H9 (cell line): ENCODE data around the gene KLKB1. TPM values are rescaled to one million over a fixed set of nuclear protein-coding genes. Genes with fewer than 3 reads are reported as not detected.
"Not testable (repeated sequence)": the region's sequence is repeated elsewhere in the genome, so short reads cannot be mapped to it uniquely, and the experiment has no call there.

Source experiments
- DNase-seq: peaks from one replicate; pipeline ENCODE4 v3.0.0-alpha.2; 2017
- H2AFZ ChIP-seq: one replicate; pipeline ENCODE4 v1.6.1; 2013; ENCODE audit warnings: mild to moderate bottlenecking, low read length, control low read depth, moderate library complexity
- H2AK5ac ChIP-seq: 2 replicates; pipeline ENCODE4 v1.6.1; 2013; ENCODE audit warnings: low read length, control low read depth, mixed read lengths; ENCODE audit not compliant: insufficient read length
- H2BK120ac ChIP-seq: one replicate; pipeline ENCODE4 v1.6.1; 2013; ENCODE audit warnings: low read depth, mild to moderate bottlenecking, low read length, control low read depth, inconsistent platforms; ENCODE audit not compliant: poor library complexity, severe bottlenecking
- H2BK12ac ChIP-seq: 2 replicates; pipeline ENCODE4 v1.6.1; 2013; ENCODE audit warnings: low read length, control low read depth, mixed read lengths, low read depth; ENCODE audit not compliant: insufficient read length
- H2BK15ac ChIP-seq: 2 replicates; pipeline ENCODE4 v1.6.1; 2013; ENCODE audit warnings: low read depth, low read length, control low read depth
- H2BK20ac ChIP-seq: one replicate; pipeline ENCODE4 v1.6.1; 2013; ENCODE audit warnings: low read depth, mild to moderate bottlenecking, low read length, control low read depth, inconsistent platforms; ENCODE audit not compliant: poor library complexity, severe bottlenecking
- H2BK5ac ChIP-seq: 2 replicates; pipeline ENCODE4 v1.6.1; 2013; ENCODE audit warnings: low read length, control low read depth, mixed read lengths; ENCODE audit not compliant: insufficient read length
- H3K14ac ChIP-seq: 2 replicates; pipeline ENCODE4 v1.6.1; 2013; ENCODE audit warnings: low read length, control low read depth; ENCODE audit not compliant: insufficient read depth
- H3K18ac ChIP-seq: 2 replicates; pipeline ENCODE4 v1.6.1; 2013; ENCODE audit warnings: low read depth, mild to moderate bottlenecking, mixed read lengths, low read length, control low read depth; ENCODE audit not compliant: insufficient read length
- H3K23ac ChIP-seq: 2 replicates; pipeline ENCODE4 v1.6.1; 2013; ENCODE audit warnings: low read length, control low read depth, mixed read lengths, low read depth; ENCODE audit not compliant: insufficient read length
- H3K23me2 ChIP-seq: 2 replicates; pipeline ENCODE4 v1.6.1; 2013; ENCODE audit warnings: low read depth, mild to moderate bottlenecking, mixed read lengths, low read length, control low read depth; ENCODE audit not compliant: insufficient read length, poor library complexity, severe bottlenecking
- H3K27ac ChIP-seq: 2 replicates; pipeline ENCODE4 v1.5.1; 2013; ENCODE audit warnings: low read length, control low read depth, mixed read lengths, low read depth; ENCODE audit not compliant: insufficient read length
- H3K27me3 ChIP-seq: 2 replicates; pipeline ENCODE4 v1.6.1; 2013; ENCODE audit warnings: low read length, control low read depth, inconsistent platforms; ENCODE audit not compliant: insufficient read depth
- H3K4ac ChIP-seq: 2 replicates; pipeline ENCODE4 v1.6.1; 2013; ENCODE audit warnings: low read depth, mild to moderate bottlenecking, control low read depth, inconsistent platforms, low read length, moderate library complexity
- H3K4me1 ChIP-seq: 2 replicates; pipeline ENCODE4 v1.6.1; 2013; ENCODE audit warnings: low read length, control low read depth, inconsistent platforms; ENCODE audit not compliant: insufficient read depth
- H3K4me2 ChIP-seq: 2 replicates; pipeline ENCODE4 v1.6.1; 2013; ENCODE audit warnings: low read length, control low read depth, mixed read lengths; ENCODE audit not compliant: insufficient read length, insufficient read depth
- H3K56ac ChIP-seq: 2 replicates; pipeline ENCODE4 v1.6.1; 2013; ENCODE audit warnings: low read depth, mild to moderate bottlenecking, mixed read lengths, low read length, control low read depth; ENCODE audit not compliant: insufficient read length
- H3K79me1 ChIP-seq: 2 replicates; pipeline ENCODE4 v1.6.1; 2013; ENCODE audit warnings: low read depth, mild to moderate bottlenecking, moderate library complexity, low read length, control low read depth, inconsistent platforms; ENCODE audit not compliant: insufficient read depth, poor library complexity, severe bottlenecking
- H3K79me2 ChIP-seq: 2 replicates; pipeline ENCODE4 v1.6.1; 2013; ENCODE audit warnings: low read length, control low read depth, inconsistent platforms; ENCODE audit not compliant: insufficient read depth
- H3K9ac ChIP-seq: 2 replicates; pipeline ENCODE4 v1.6.1; 2013; ENCODE audit warnings: low read length, control low read depth, mixed read lengths; ENCODE audit not compliant: insufficient read length; ENCODE audit errors: extremely low read depth
- H3K9me3 ChIP-seq: one replicate; pipeline ENCODE4 v1.6.1; 2013; ENCODE audit warnings: low read depth, low read length, inconsistent platforms; ENCODE audit not compliant: control insufficient read depth
- H3T11ph ChIP-seq: one replicate; pipeline ENCODE4 v1.6.1; 2013; ENCODE audit warnings: mild to moderate bottlenecking, low read length, control low read depth, inconsistent platforms
- H4K20me1 ChIP-seq: one replicate; pipeline ENCODE4 v1.6.1; 2013; ENCODE audit not compliant: control insufficient read depth, insufficient read length, insufficient read depth
- H4K5ac ChIP-seq: 2 replicates; pipeline ENCODE4 v1.6.1; 2013; ENCODE audit warnings: low read depth, mild to moderate bottlenecking, mixed read lengths, low read length, control low read depth; ENCODE audit not compliant: insufficient read length
- H4K8ac ChIP-seq: replicated peaks from 2 replicates; pipeline ENCODE4 v1.6.1; 2013; ENCODE audit warnings: low read length, control low read depth, mixed read lengths, low read depth; ENCODE audit not compliant: insufficient read length
- H4K91ac ChIP-seq: 2 replicates; pipeline ENCODE4 v1.6.1; 2013; ENCODE audit warnings: low read depth, mild to moderate bottlenecking, moderate library complexity, mixed read lengths, low read length, control low read depth; ENCODE audit not compliant: insufficient read length
- H3K27ac Mint-ChIP-seq, 3 experiments: 2 replicates in 2 of 3; 3 replicates in 1 of 3; pipeline ENCODE4 v1.8.0; 2020 to 2021; ENCODE audit warnings: mixed read lengths in 3 of 3, mild to moderate bottlenecking in 1 of 3, moderate library complexity in 1 of 3
- H3K27me3 Mint-ChIP-seq: 2 replicates; pipeline ENCODE4 v1.8.0; 2021; ENCODE audit warnings: low read depth, mild to moderate bottlenecking, moderate library complexity, mixed read lengths
- H3K36me3 Mint-ChIP-seq, 3 experiments: 2 replicates in 2 of 3; 3 replicates in 1 of 3; pipeline ENCODE4 v1.8.0; 2020 to 2021; ENCODE audit warnings: low read depth in 3 of 3, mixed read lengths in 3 of 3; ENCODE audit not compliant: insufficient read depth in 1 of 3
- H3K4me1 Mint-ChIP-seq, 2 experiments: 2 replicates each; pipeline ENCODE4 v1.8.0; 2020; ENCODE audit warnings: mixed read lengths in 2 of 2
- H3K4me3 Mint-ChIP-seq, 2 experiments: 2 replicates in 1 of 2; 3 replicates in 1 of 2; pipeline ENCODE4 v1.8.0; 2020 to 2021; ENCODE audit warnings: mild to moderate bottlenecking in 2 of 2, mixed read lengths in 2 of 2, moderate library complexity in 1 of 2
- H3K9me3 Mint-ChIP-seq, 2 experiments: 2 replicates in 1 of 2; 3 replicates in 1 of 2; pipeline ENCODE4 v1.8.0; 2020; ENCODE audit warnings: mild to moderate bottlenecking in 2 of 2, mixed read lengths in 2 of 2, moderate library complexity in 1 of 2
- CTCF ChIP-seq: fragments of 200-600 bp; sonication (generic); conservative IDR thresholded peaks from 3 replicates; pipeline ENCODE4 v1.8.0; 2021; ENCODE audit warnings: antibody characterized with exemption, mild to moderate bottlenecking
- WGBS: extraction: QIAGEN DNeasy Blood & Tissue Kit; methylation state at CpG from one replicate; pipeline ENCODE4 v1.1.7; 2013; ENCODE audit warnings: missing lambda C conversion rate, low lambda C conversion rate, mixed read lengths; ENCODE audit not compliant: insufficient read length; ENCODE audit errors: extremely low coverage; 5-methylcytosine and 5-hydroxymethylcytosine counted together
- total RNA-seq: library from RNA; stranded (reverse); gene quantifications from 2 replicates; pipeline ENCODE4 v1.2.1, GENCODE V29; 2021

Gene KLKB1
- total RNA-seq, 1 experiment from 2014 or later, result 21.8 TPM

GRCh38 chr4:186241616-186242015 lies 14.3 kb downstream of the KLKB1 start:
- Histone ChIP-seq H4K91ac (no peak overlapping the region), H3K4me1 (no peaks in the 10 kb centered on the region), H4K5ac (no peak overlapping the region), H2BK120ac (no peak overlapping the region), H2BK15ac (no peak overlapping the region), H3K4me2 (no peak overlapping the region), H3T11ph (no peak overlapping the region), H2AK5ac (no peak overlapping the region), H3K4ac (no peak overlapping the region), H3K9me3 (no peaks in the 10 kb centered on the region), H3K23me2 (peaks cover 3% of the 10 kb centered on the region), H2BK12ac (no peak overlapping the region), H3K79me2 (peaks cover 14% of the 10 kb centered on the region; the same call in 1 of the 2 replicates), H4K8ac (no peak overlapping the region), H3K79me1 (no peaks in the 10 kb centered on the region), H3K14ac (no peak overlapping the region), H3K18ac (no peak overlapping the region), H4K20me1 (peaks cover 2% of the 10 kb centered on the region), H3K27me3 (no peaks in the 10 kb centered on the region), H2BK5ac (no peak overlapping the region), H3K27ac (peak overlapping the region; percentile 7), H2AFZ (no peak overlapping the region), H3K56ac (no peak overlapping the region), H2BK20ac (no peak overlapping the region), H3K23ac (no peak overlapping the region), H3K9ac (no peak overlapping the region)
- TF ChIP-seq CTCF, result no peak
- no peak overlapping the region; a peak in 3 of 7 replicates for H3K27ac Mint-ChIP-seq
- no peaks in the 10 kb centered on the region; a peak in 4 of 5 replicates for H3K9me3 Mint-ChIP-seq
- no peaks in the 10 kb centered on the region; the same call in none of the 2 replicates for H3K27me3 Mint-ChIP-seq
- no peak overlapping the region for H3K4me3 Mint-ChIP-seq
- no CpG with 5 or more reads among the region's 4 CpGs for WGBS
- no peak for DNase-seq
- H3K36me3 Mint-ChIP-seq, result peaks cover 0 to 6% (median 0%) of the 10 kb centered on the region in 3 experiments; a peak in 4 of 7 replicates
- H3K4me1 Mint-ChIP-seq, result peaks cover 3 to 11% of the 10 kb centered on the region in 2 experiments; a peak in 3 of 4 replicates

GRCh38 chr4:186242031-186242430 lies 14.7 kb downstream of the KLKB1 start:
- H4K5ac ChIP-seq, H4K20me1 ChIP-seq, H3K4me3 Mint-ChIP-seq, H3K4ac ChIP-seq, H2BK20ac ChIP-seq, H3K79me1 ChIP-seq, DNase-seq, H3K4me1 ChIP-seq, H4K91ac ChIP-seq, H2BK12ac ChIP-seq, H3K36me3 Mint-ChIP-seq, H3K9me3 ChIP-seq, H4K8ac ChIP-seq, H3K56ac ChIP-seq, H2AK5ac ChIP-seq, H3T11ph ChIP-seq, H3K23ac ChIP-seq, H2BK5ac ChIP-seq, H3K9ac ChIP-seq, H3K27ac Mint-ChIP-seq, H2BK15ac ChIP-seq, H3K27me3 ChIP-seq, H2AFZ ChIP-seq, H3K18ac ChIP-seq, H3K9me3 Mint-ChIP-seq, H3K27me3 Mint-ChIP-seq, H3K14ac ChIP-seq, H3K23me2 ChIP-seq: not testable (repeated sequence)
- peak overlapping the region; percentile 43 for H3K27ac ChIP-seq
- peaks cover 18% of the 10 kb centered on the region; the same call in 1 of the 2 replicates for H3K79me2 ChIP-seq
- H3K4me2 ChIP-seq, result peak overlapping the region; percentile 18
- no CpG with 5 or more reads among the region's 10 CpGs for WGBS
- H2BK120ac ChIP-seq, result peak overlapping the region; percentile 55
- H3K4me1 Mint-ChIP-seq, result peaks cover 6 to 11% of the 10 kb centered on the region in 2 experiments
